IMR-90 (cell line): Measurements from ENCODE around the gene SLC35B3. TPM values are rescaled to one million over a fixed set of nuclear protein-coding genes. Genes with fewer than 3 reads are reported as not detected.

ENCODE experiments used
- ATAC-seq: fragments of 200-7000 bp; cut with Tn5 transposase; 2 replicates; pipeline ENCODE4 v1.9.1; 2020; ENCODE audit warnings: low read depth, mild to moderate bottlenecking, moderate library complexity
- BruUV-seq: library from RNA; stranded (reverse); fragments of 400-500 nt; replicated peaks from 2 replicates; lab custom pipeline; 2021; lab: Mats Ljungman, UMichigan
- CTCF ChIA-PET: fragments of 300-600 bp; formaldehyde crosslinking; extraction: SDS; loops from one replicate; lab custom pipeline; 2021; ENCODE audit warnings: antibody characterized with exemption; lab: Yijun Ruan, JAX
- POLR2A ChIA-PET: fragments of 300-600 bp; sonication (Branson Sonifier 250); formaldehyde crosslinking; loops from one replicate; lab custom pipeline; 2022; ENCODE audit warnings: antibody characterized with exemption; ENCODE audit not compliant: unreplicated experiment; lab: Charles Lee
- DNase-seq: peaks from one replicate; pipeline ENCODE4 v3.0.0; 2013
- H2AFZ ChIP-seq: replicated peaks from 2 replicates; pipeline ENCODE3; 2013; ENCODE audit warnings: low read length, mild to moderate bottlenecking; ENCODE audit not compliant: poor library complexity
- H2AK5ac ChIP-seq: 2 replicates; pipeline ENCODE4 v1.6.1; 2013; ENCODE audit warnings: low read depth, low read length, inconsistent platforms
- H2AK9ac ChIP-seq: replicated peaks from 2 replicates; pipeline ENCODE3; 2013; ENCODE audit warnings: mild to moderate bottlenecking, low read depth, low read length, moderate library complexity; ENCODE audit not compliant: poor library complexity
- H2BK120ac ChIP-seq: 2 replicates; pipeline ENCODE4 v1.6.1; 2013; ENCODE audit warnings: low read depth, low read length, inconsistent platforms
- H2BK15ac ChIP-seq: 3 replicates; pipeline ENCODE4 v1.6.1; 2013; ENCODE audit warnings: low read depth, low read length, inconsistent platforms
- H2BK20ac ChIP-seq: 2 replicates; pipeline ENCODE4 v1.6.1; 2013; ENCODE audit warnings: low read depth, mild to moderate bottlenecking, inconsistent platforms, low read length, moderate library complexity
- H2BK5ac ChIP-seq: 2 replicates; pipeline ENCODE4 v1.6.1; 2013; ENCODE audit warnings: mild to moderate bottlenecking, low read depth, low read length, inconsistent platforms; ENCODE audit not compliant: poor library complexity, severe bottlenecking
- H3K14ac ChIP-seq: replicated peaks from 2 replicates; pipeline ENCODE4 v1.6.1; 2013; ENCODE audit warnings: low read depth, low read length, inconsistent platforms
- H3K18ac ChIP-seq: 2 replicates; pipeline ENCODE4 v1.6.1; 2013; ENCODE audit warnings: low read depth, low read length, control low read depth
- H3K23ac ChIP-seq: 2 replicates; pipeline ENCODE4 v1.6.1; 2013; ENCODE audit warnings: low read depth, low read length, inconsistent platforms
- H3K27ac ChIP-seq: 2 replicates; pipeline ENCODE4 v1.5.1; 2013; ENCODE audit warnings: mild to moderate bottlenecking, control low read depth, low read length; ENCODE audit not compliant: insufficient read depth
- H3K27me3 ChIP-seq: 2 replicates; pipeline ENCODE4 v1.6.1; 2013; ENCODE audit warnings: low read length; ENCODE audit not compliant: control insufficient read depth, insufficient read depth
- H3K36me3 ChIP-seq: 2 replicates; pipeline ENCODE4 v1.6.1; 2013; ENCODE audit warnings: low read length, mixed read lengths; ENCODE audit not compliant: control insufficient read depth, insufficient read depth
- H3K4ac ChIP-seq: 2 replicates; pipeline ENCODE4 v1.6.1; 2013; ENCODE audit warnings: low read depth, low read length, inconsistent platforms
- H3K4me1 ChIP-seq: 2 replicates; pipeline ENCODE4 v1.6.1; 2013; ENCODE audit warnings: low read length, mixed read lengths; ENCODE audit not compliant: control insufficient read depth, insufficient read depth
- H3K4me2 ChIP-seq: 2 replicates; pipeline ENCODE4 v1.6.1; 2013; ENCODE audit warnings: low read depth, mild to moderate bottlenecking, control low read depth, low read length, moderate library complexity
- H3K4me3 ChIP-seq: 2 replicates; pipeline ENCODE4 v1.5.1; 2013; ENCODE audit warnings: low read depth, mild to moderate bottlenecking, control low read depth, low read length, moderate library complexity; ENCODE audit not compliant: insufficient read depth
- H3K56ac ChIP-seq: 2 replicates; pipeline ENCODE4 v1.6.1; 2013; ENCODE audit warnings: low read length, inconsistent platforms; ENCODE audit not compliant: insufficient read depth; ENCODE audit errors: extremely low read depth
- H3K79me1 ChIP-seq, 2 experiments: 2 replicates each; pipeline ENCODE4 v1.6.1; 2013; ENCODE audit warnings: low read length in 2 of 2, inconsistent platforms in 1 of 2, low read depth in 1 of 2
- H3K9ac ChIP-seq: 2 replicates; pipeline ENCODE4 v1.6.1; 2013; ENCODE audit warnings: low read depth, low read length, control low read depth
- H3K9me1 ChIP-seq: 2 replicates; pipeline ENCODE4 v1.6.1; 2013; ENCODE audit warnings: low read length, inconsistent platforms; ENCODE audit not compliant: insufficient read depth
- H3K9me3 ChIP-seq: 2 replicates; pipeline ENCODE4 v1.6.1; 2013; ENCODE audit warnings: low read length; ENCODE audit not compliant: control insufficient read depth, insufficient read depth
- H4K20me1 ChIP-seq: 2 replicates; pipeline ENCODE4 v1.6.1; 2013; ENCODE audit warnings: low read length, inconsistent platforms; ENCODE audit not compliant: insufficient read depth
- H4K5ac ChIP-seq: 2 replicates; pipeline ENCODE4 v1.6.1; 2013; ENCODE audit warnings: mild to moderate bottlenecking, low read depth, low read length, control low read depth
- H4K8ac ChIP-seq, 2 experiments: 2 replicates each; pipeline ENCODE4 v1.6.1; 2013; ENCODE audit warnings: low read depth in 2 of 2, low read length in 2 of 2, control low read depth in 1 of 2, inconsistent platforms in 1 of 2
- H4K91ac ChIP-seq: 2 replicates; pipeline ENCODE4 v1.6.1; 2013; ENCODE audit warnings: low read depth, low read length, inconsistent platforms; ENCODE audit not compliant: insufficient read depth
- BHLHE40 ChIP-seq: fragments of 150-350 bp; IDR thresholded peaks from 2 replicates; pipeline ENCODE4 v1.6.1; 2016; ENCODE audit warnings: mild to moderate bottlenecking, low read depth, low read length
- CHD1 ChIP-seq: IDR thresholded peaks from 2 replicates; pipeline ENCODE4 v1.6.1; 2012; ENCODE audit warnings: low read depth, low read length, improper control_type of control experiment
- MXI1 ChIP-seq: IDR thresholded peaks from 2 replicates; pipeline ENCODE4 v1.6.1; 2012; ENCODE audit warnings: low read depth, mild to moderate bottlenecking, low read length, moderate library complexity, borderline replicate concordance
- NFE2L2 ChIP-seq: fragments of 150-350 bp; IDR thresholded peaks from 2 replicates; pipeline ENCODE4 v1.6.1; 2016; ENCODE audit warnings: low read depth, mild to moderate bottlenecking, low read length
- POLR2A ChIP-seq: IDR thresholded peaks from 2 replicates; pipeline ENCODE4 v1.6.1; 2012; ENCODE audit warnings: mild to moderate bottlenecking, low read depth, low read length
- RCOR1 ChIP-seq: IDR thresholded peaks from 2 replicates; pipeline ENCODE4 v1.6.1; 2012; ENCODE audit warnings: mild to moderate bottlenecking, low read length, improper control_type of control experiment; ENCODE audit not compliant: insufficient replicate concordance
- USF2 ChIP-seq: fragments of 150-350 bp; IDR thresholded peaks from 2 replicates; pipeline ENCODE4 v1.6.1; 2017; ENCODE audit warnings: mild to moderate bottlenecking, antibody characterized with exemption, low read length, low read depth
- whole genome bisulfite sequencing, 2 experiments: methylation state at CpG; one replicate each; pipeline versions ENCODE4 v1.1.5 to v1.1.7; 2013; ENCODE audit warnings: missing lambda C conversion rate in 2 of 2; ENCODE audit not compliant: insufficient read length in 1 of 2; ENCODE audit errors: extremely low coverage in 2 of 2; 5-methylcytosine and 5-hydroxymethylcytosine counted together
- dilution Hi-C: fragments of 300-500 bp; cut with HindIII; formaldehyde crosslinking; loops from one replicate; pipeline ENCODE4 v1.14.3; 2018; ENCODE audit warnings: low sequenced_read_pairs; ENCODE audit not compliant: unreplicated experiment
- in situ Hi-C: fragments of 300-500 bp; cut with MboI; formaldehyde crosslinking; loops from 3 replicates; pipeline ENCODE4 v1.14.3; 2019; ENCODE audit warnings: low sequenced_read_pairs, inconsistent platforms, mixed read lengths
- intact Hi-C: fragments of 100-400 bp; cut with micrococcal nuclease; formaldehyde crosslinking; loops from 2 replicates; pipeline ENCODE4 v1.10.0; 2022
- polyA plus RNA-seq, 3 experiments: library from polyadenylated mRNA; depleted of rRNA; stranded (reverse); fragments of >200 nt; gene quantifications; 2 replicates each; pipeline ENCODE4 v1.2.3, GENCODE V29; 2012; ENCODE audit warnings: low replicate concordance in 1 of 3
- total RNA-seq: library from RNA; depleted of rRNA; stranded (reverse); fragments of >200 nt; gene quantifications from 2 replicates; pipeline ENCODE4 v1.2.3, GENCODE V29; 2012

SLC35B3 gene
- total and polyA plus RNA-seq, 2 of the 4 experiments (the other 2 are of a cell fraction), result 19.0 to 21.1 TPM

GRCh38 chr6:8389036-8389818 lies 46.1 kb downstream of the SLC35B3 start:
- no peak overlapping the region for H3K4me3 ChIP-seq
- H2BK20ac ChIP-seq, result no peak overlapping the region
- H3K9ac ChIP-seq, result no peak overlapping the region
- H3K4ac ChIP-seq, result no peak overlapping the region
- in situ Hi-C loops (no loop called here), intact Hi-C loops (no loop called here), dilution Hi-C loops (no loop called here)
- no peak overlapping the region for H4K5ac ChIP-seq
- no peaks in the 10 kb centered on the region for H3K4me1 ChIP-seq
- no peak for ATAC-seq
- H2AK9ac ChIP-seq, result no peak overlapping the region
- no peaks in the 10 kb centered on the region for H3K79me1 ChIP-seq
- no peaks in the 10 kb centered on the region for H3K9me3 ChIP-seq
- no peak overlapping the region for H3K23ac ChIP-seq
- H4K91ac ChIP-seq, result no peak overlapping the region
- TF ChIP-seq NFE2L2, result no peak
- TF ChIP-seq MXI1, result no peak
- TF ChIP-seq CHD1, result no peak
- no peak for TF ChIP-seq BHLHE40
- TF ChIP-seq USF2, result no peak
- TF ChIP-seq POLR2A, result no peak
- TF ChIP-seq RCOR1, result no peak
- H3K14ac ChIP-seq, result no peak overlapping the region
- DNase-seq, result no peak
- H2AFZ ChIP-seq, result no peak overlapping the region
- H4K20me1 ChIP-seq, result no peaks in the 10 kb centered on the region
- no peaks in the 10 kb centered on the region for H3K27me3 ChIP-seq
- H3K9me1 ChIP-seq, result no peaks in the 10 kb centered on the region
- 50% methylated on average over 1 of the region's 4 CpGs; no CpG with 5 or more reads in 1 of the 2 experiments for WGBS, 2 experiments
- H3K36me3 ChIP-seq, result no peaks in the 10 kb centered on the region
- no peak overlapping the region for H2BK120ac ChIP-seq
- H3K4me2 ChIP-seq, result no peak overlapping the region
- no peak overlapping the region for H2BK5ac ChIP-seq
- no peak overlapping the region for H2BK15ac ChIP-seq
- H3K27ac ChIP-seq, result no peak overlapping the region
- no peak overlapping the region for H3K18ac ChIP-seq
- CTCF ChIA-PET, result interaction anchor here (0.6 kb wide), 1 partner anchor 19 kb away, joined by 3 read pairs; no protein-coding TSS in a partner anchor
- BruUV-seq, result no TSS peak
- H2AK5ac ChIP-seq, result no peak overlapping the region
- no peak overlapping the region for H3K56ac ChIP-seq
- POLR2A ChIA-PET, result no interaction called here
- no peak overlapping the region for H4K8ac ChIP-seq
